ENCODE results near the gene KAZALD1.

DNA sequence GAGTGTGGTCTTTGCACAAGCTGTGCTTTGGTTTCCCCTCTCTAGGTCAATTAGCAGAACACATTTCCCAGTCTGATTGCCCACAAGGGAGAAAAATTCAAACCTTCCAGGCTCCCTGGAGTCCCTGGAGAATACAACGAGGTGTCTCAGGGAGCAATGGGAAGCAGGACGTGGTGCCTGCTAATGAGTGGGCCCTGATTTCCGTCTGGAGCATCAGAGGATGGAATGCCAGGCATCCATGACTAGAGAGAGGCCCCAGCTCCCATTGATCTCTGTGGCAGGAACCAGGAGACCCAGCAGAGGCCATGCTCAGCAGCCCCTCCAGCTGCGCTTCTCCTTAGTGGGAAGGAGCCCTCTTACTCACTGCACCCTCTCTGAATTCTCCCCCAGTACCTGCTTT lies 36.1 kb downstream of the KAZALD1 start:
- TF ChIP-seq GATA3 (IDR thresholded peaks at IDR 0.05; ENCODE audit: low read depth, low read length) (no peak), GATA2 (IDR thresholded peaks at IDR 0.05; ENCODE audit: low read depth, low read length) (no peak)

Measured in SH-SY5Y (cell line).